ENCODE results near the gene NBPF8.
"Not testable (repeated sequence)": the region's sequence is repeated elsewhere in the genome, so short reads cannot be mapped to it uniquely, and the experiment has no call there.

NBPF8 gene

GRCh38 chr1:120431626-120432025, 16.8 kb downstream of the NBPF8 start:
- not testable (repeated sequence) for H3K36me3 ChIP-seq (ENCODE audit: control insufficient read depth, insufficient read depth, low read length); H3K79me2 ChIP-seq; H3K4me1 ChIP-seq; H3K9me3 ChIP-seq (ENCODE audit: control insufficient read depth, low read length); H3K4me3 ChIP-seq (ENCODE audit: low read depth, low read length); H2AFZ ChIP-seq; H3K9ac ChIP-seq; H3K4me2 ChIP-seq (ENCODE audit: low read length); H3K27me3 ChIP-seq (ENCODE audit: control insufficient read depth, insufficient read depth, low read length); H3K27ac ChIP-seq

GRCh38 chr1:120433831-120434230, 19.0 kb downstream of the NBPF8 start:
- H3K36me3 ChIP-seq (ENCODE audit: control insufficient read depth, insufficient read depth, low read length); H3K9ac ChIP-seq; H3K4me3 ChIP-seq (ENCODE audit: low read depth, low read length); H2AFZ ChIP-seq; H3K27me3 ChIP-seq (ENCODE audit: control insufficient read depth, insufficient read depth, low read length); H3K27ac ChIP-seq; H3K4me2 ChIP-seq (ENCODE audit: low read length); H3K79me2 ChIP-seq; H3K9me3 ChIP-seq (ENCODE audit: control insufficient read depth, low read length); H3K4me1 ChIP-seq: not testable (repeated sequence)

- not testable (repeated sequence) for H3K36me3 ChIP-seq (ENCODE audit: control insufficient read depth, insufficient read depth, low read length); H3K4me3 ChIP-seq (ENCODE audit: low read depth, low read length); H3K9me3 ChIP-seq (ENCODE audit: control insufficient read depth, low read length); H3K79me2 ChIP-seq; H3K4me1 ChIP-seq; H3K27ac ChIP-seq; H3K27me3 ChIP-seq (ENCODE audit: control insufficient read depth, insufficient read depth, low read length); H2AFZ ChIP-seq; H3K9ac ChIP-seq; H3K4me2 ChIP-seq (ENCODE audit: low read length)
Observed at GRCh38 chr1:120449124-120449523, 34.3 kb downstream of the NBPF8 start.

All from parathyroid adenoma (tissue), 2 donors.